Activated CD4-positive, CD25-positive, alpha-beta regulatory T cell treated with anti-CD3 and anti-CD28 coated beads, Interleukin-2, amount 50 U/mL, for 24 hours (primary cell): ENCODE data around the gene PDZD4.

Experiments
- ATAC-seq, 2 donors: fragments of 150-1000 bp; cut with Tn5 transposase; one replicate each; pipeline ENCODE4 v1.10.0; 2021; ENCODE audit warnings: mild to moderate bottlenecking in 1 of 2, moderate library complexity in 1 of 2

PDZD4 gene

DNA sequence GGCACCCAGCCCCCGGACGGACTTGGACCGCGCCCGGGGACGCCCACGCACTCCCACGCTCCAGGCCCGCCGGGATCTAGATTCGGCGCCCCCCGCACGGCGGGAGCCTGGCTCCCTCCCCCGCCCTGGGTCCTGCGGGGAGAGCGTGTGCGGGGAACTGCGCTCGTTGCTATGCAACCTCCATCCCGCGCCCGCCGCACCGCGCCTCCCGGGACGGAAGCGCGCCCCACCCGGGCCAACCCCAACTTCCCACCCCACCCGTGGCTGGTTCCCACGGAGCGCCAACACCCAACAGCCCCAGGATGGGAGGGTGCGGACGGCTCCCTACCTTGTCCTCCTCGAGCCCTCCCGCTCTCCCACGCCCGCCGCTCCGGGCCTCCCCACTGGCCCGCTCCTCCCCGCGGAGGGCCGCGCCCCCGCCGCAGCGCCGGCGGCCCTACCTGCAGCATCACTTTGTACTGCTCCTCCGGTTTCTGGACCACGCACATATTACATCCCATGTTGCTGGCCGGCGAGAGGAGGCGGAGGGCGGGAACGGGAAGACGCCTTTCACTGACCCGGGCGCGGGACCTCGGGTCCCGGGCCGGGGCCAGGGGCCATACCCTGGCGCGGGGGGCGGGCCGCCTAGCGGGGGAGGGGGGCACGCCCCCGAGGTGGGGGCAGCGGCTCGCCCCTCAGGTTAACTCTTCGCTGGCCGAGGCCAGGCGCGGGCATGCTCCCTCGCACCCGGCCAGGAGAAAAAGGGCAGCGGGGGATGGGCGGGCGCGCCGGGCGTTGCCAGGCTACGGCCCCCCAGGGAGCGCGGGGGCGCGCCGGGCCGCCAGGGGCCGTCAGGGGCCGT is at the start of gene PDZD4:
PDZD4 (minus strand) TSS at position 746 of the 841 bp plus-strand sequence; CDS start at position 500, 246 bp downstream.
- peak in 1 of 2 donors; percentile 38 for ATAC-seq

DNA sequence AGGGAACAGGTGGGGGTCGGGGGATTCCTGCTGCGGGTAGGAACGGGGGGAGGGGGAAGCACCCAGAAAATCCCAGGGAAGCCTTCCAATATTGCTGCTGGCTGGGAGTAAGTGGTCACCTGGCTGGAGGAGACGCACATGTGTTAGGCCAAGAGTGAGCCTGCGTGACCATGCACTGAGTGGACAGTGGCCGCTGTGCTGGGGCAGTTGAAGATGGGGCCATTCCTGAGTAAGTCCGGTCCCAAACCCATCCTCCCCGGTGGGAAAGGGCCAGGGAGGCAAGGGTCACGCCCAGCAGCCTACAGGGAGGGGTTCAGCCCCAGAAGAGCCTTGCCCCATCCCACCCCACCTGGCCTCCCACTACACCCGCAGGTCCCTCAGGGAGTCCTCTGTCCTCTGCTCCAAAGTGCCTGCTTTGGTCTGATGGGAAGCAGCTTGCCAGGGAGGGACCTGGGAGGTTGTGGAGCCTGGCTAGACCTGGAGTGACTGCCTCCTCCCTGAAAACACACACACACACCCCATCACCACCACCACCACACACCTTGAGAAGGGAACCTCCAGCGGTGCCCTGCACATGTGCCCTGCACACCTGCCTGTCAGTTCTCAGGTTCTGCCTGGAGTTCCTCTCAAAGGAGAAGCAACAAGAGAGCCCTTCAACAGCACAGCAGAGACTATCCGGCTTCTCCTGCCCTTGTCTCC is 49.5 kb upstream of the PDZD4 start:
- no peak for ATAC-seq

DNA sequence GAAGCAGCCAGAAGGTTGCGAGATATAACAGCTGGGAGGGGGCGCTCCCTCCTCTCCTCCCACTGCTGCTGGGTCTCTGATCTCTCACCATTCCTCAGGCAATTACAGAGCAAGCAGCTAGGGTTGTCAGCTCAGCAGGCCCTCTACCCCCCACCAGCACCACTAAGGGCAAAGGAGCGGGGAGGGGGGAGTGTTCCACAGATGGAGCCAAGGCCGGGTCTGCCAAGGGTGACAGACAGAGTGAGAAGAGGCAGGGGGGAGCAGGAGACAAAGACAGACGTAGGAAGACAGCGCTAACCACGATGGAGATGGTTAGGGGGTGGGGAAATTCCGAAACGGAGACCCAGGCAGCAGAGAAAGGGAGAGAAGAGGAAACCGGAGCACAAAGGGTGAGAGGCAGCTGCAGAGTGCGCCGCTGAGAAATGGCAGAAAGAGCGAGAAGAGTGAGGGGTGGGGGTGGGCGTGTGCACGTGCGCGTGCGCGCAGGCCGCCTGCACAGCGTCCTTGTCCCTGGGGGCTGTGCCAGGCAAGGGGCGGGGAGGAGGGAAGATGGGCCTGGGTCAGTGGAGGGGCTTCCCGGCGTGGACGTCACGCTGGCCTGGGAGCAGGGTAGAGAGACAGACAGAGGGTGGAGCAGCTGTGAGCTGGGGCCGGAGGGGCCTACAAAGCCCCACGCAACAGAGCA is 48.8 kb upstream of the PDZD4 start:
- peak in 1 of 2 donors; percentile 51 for ATAC-seq

DNA sequence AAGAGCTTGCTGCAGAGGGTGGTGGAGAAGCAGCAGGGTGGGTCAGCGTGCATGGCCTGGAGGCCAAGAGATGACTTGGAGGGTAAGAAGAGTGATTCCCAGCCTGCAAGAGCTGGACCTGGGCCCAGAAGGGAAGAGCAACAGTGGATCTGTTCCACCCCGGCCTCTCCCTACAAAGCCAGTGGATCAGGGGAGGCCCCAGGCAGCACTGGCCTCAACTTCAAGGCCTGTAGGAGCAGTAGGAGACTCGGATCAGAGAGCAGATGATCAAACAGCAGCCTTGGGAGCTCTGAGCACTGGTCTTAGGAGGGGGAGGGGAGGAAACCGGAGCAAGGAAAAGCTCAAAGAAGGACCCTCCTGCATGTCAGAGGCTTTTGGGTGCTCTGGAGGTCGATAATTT is 48.0 kb upstream of the PDZD4 start:
- no peak for ATAC-seq

- ATAC-seq = no peak
Measured at GRCh38 chrX:153877571-153878261, 47.4 kb upstream of the PDZD4 start.

DNA sequence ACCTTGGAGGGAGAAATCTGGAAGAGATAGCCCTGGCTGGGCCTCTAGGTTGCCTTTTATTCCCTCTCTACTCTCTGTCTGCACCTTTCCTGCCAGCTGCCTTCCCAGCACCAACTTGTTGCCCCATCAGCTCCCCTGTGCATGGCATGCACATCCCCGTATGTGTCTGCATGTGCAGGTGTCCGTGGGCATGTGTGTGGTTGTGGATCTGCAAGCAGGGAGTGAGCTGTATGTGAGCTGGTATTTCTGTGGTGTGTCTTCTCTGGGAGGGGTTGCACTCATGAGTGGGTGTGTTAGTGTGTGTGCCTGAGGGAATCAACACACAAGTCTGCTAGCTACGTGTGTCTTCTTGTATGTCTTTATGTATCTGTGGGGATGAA is 45.8 kb upstream of the PDZD4 start:
- ATAC-seq = no peak

GRCh38 chrX:153875391-153876111 is 45.2 kb upstream of the PDZD4 start:
- peak in 1 of 2 donors; percentile 51 for ATAC-seq

GRCh38 chrX:153874366-153875125 is 44.2 kb upstream of the PDZD4 start:
- no peak for ATAC-seq

DNA sequence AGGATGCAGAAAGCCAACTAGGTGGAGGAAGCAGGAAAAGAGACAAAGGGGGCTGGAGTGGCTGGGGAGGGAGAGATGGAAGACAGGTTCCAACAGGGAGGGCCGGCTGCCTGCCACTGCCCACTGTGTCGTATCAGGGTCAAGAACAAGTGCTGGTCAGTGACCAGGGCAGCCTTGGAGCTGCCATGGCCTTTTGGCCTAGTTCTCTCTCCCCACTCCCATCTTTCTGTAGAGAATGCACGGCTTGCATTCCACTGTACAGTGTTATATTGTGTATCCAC is 43.7 kb upstream of the PDZD4 start:
- no peak for ATAC-seq

DNA sequence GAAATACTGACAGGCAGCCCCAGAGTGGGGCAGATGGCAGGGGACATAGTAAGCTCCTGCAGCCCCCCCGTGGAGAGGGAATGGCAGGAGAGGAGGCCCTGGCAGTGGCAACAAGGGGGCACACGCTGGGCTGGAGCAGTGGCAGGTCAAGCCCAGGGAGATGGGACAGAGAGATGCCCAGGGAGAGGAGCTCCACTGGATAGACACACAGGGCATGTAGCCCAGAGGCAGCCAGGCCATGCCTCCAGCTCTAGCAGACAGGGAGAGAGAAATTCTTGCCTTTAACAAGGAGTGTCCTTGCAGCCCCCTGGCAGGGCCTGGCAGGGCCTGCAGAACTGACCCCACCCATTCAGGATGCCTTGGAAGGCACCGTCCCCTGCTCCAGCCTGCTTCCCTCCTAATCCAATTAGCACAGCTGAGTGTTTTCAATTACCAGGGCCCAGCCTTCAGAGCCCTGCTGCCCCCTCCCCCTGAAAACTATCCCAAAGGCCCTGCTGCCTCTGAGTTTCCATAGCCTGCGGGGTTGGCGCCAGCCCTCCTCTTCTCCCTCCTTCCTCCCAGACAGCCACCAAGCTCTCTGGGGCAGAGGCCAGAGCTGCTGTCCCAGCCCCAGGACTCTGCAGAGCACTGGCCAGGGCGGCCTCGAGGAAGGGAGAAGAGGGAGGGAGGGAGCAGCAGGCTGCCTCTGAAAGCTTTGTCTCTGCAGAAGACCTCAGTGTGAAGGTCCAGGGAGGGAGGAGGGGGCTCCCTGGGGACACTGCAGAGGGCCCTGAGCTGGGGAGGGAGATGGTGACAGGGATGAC is 43.1 kb upstream of the PDZD4 start:
- no peak for ATAC-seq

DNA sequence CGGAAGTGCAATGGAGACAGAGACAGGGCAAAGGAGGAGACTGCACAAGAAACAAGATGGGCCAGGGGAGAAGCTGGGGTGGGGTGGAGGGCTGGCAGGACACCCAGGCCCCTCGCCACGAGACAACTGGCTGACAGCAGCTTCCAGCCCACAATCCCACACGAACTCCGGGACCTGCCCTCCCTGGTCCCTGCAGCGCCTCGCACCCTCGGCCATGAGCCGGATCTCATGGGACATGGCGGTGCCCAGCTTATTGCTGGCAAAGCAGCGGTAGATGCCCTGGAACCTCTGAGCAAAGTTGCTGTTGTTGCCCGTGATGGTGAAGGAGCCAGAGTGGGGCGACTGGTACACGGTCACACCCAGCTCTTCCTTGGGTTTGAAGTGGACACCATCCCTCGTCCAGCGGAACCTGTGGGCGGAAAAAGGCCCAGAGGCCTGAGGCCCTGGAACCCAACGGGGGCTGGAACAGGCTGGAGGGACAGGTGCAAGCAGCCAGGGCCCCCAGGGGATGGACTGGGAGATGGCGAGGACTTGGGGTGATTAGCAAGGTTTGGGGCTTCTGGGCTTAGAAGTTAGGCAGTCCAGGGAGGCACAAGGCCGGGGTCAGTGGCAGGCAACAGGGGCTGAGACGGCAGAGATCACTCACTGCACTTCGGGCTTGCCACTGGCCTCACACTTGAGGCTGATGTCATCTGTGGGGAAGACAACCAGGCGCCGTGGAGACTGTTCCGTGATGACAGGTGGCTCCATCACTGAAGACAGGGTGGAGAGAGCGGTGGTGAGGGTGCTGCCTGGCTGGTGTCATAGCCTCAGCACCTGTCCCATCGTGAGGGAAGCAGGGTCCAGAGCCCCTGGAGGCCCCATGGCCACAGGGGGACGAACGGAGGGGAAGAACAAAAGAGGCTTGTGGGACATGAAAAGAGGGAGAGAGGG is 41.9 kb upstream of the PDZD4 start:
- ATAC-seq = no peak

DNA sequence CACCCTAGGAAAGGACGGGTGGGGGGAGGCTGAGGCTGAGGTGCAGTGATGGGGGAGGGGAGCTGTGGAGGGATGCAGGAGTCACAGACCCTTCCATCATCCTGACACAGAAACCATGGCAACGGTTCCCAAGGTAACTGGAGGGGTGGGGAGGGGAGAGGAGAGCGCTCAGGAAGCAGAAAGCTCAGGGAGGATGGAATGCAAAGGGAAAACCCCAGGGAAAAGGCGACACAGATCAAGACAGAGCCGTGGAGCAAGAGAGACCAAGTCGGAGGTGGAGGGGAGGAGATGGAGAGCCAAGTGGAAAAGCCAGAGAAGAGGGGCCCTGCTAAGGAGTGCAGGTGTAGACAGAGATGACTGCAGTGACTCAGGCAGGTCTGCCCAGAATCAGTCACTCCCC is 41.1 kb upstream of the PDZD4 start:
- no peak for ATAC-seq

DNA sequence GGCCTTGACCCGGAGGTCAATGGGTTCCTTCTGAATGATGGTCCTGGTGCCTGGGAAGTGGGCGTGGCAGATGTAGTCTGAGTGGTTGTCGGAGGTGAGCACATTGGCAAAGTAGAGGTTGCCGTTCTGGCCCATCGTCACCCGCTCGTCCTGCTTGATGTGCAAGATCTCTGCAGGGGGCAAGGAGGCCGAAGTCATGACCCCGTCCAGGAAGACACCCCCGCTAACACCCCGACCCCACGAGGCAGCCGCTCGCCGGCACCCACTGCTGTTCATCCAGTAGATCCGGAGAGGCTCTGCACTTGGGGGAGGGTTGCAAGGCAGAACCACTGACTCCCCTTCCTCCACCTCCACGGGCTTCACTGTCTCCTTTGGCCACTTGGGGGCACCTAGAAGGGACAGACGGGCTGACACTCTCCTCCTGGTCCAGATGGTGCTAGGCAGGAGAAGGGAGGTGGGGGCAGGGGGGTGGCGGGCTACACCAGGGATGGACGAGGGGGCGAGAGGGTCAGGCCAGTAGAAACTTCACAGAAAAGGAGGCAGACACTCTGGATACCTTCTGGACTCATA is 40.5 kb upstream of the PDZD4 start:
- ATAC-seq = no peak

- no peak for ATAC-seq
Measured at GRCh38 chrX:153870288-153870690, 39.9 kb upstream of the PDZD4 start.

DNA sequence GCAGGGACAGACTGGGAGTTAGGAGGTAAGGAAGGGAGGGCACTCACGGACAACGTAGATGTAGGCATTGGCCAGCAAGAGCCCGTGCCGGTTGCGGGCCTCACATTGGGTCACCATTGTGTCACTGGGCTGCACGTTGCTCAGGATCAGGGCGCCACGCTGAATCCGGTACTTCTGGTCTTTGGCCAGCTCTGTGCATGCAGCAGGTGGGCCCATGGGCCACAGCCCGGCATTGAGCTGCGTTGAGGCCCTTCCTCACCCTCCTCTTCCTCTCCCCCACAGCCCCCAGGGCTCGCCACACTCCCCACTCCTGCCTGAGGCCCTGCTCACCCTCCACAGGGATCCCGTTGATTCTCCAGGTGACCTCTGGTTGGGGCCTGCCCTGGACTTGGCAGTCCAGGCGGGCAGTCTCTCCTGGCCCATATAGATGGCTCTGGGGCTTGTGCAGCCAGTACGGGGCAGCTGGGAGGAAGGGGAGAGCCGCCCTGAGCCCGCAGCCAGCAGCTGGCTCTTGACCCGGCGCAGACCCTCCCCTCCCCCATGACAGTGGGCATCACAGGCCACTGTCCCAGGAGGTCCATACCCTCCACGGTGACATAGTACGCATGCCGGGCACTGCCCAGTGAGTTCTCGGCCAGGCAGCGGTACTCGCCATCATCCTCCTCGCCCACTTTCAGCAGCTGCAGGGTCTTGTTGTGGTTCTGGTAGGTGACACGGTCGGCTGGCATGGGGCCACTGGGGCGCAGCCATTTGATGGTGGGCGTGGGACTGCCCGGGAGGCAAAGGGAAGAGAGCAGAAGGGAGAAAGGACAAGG is 39.3 kb upstream of the PDZD4 start:
- ATAC-seq = no peak

- ATAC-seq = no peak
Measured at GRCh38 chrX:153868576-153869472, 38.5 kb upstream of the PDZD4 start.

- ATAC-seq = no peak
Measured at GRCh38 chrX:153867671-153868070, 37.3 kb upstream of the PDZD4 start.
